HG02610 (cell line): ENCODE results near the gene TRIM72.
"Not testable (repeated sequence)": the region's sequence is repeated elsewhere in the genome, so short reads cannot be mapped to it uniquely, and the experiment has no call there.

Source experiments
- ATAC-seq: cut with Tn5 transposase; IDR thresholded peaks from one replicate; pipeline ENCODE4 v1.9.1; 2021; ENCODE audit warnings: mild to moderate bottlenecking, moderate library complexity; ENCODE audit not compliant: unreplicated experiment

The TRIM72 gene

GRCh38 chr16:31214708-31215286, 878 bp downstream of the TRIM72 start:
- ATAC-seq = no peak

GRCh38 chr16:31215287-31216162, 1.6 kb downstream of the TRIM72 start:
- ATAC-seq = no peak

GRCh38 chr16:31216422-31217135, 2.7 kb downstream of the TRIM72 start, which contains the start of gene PYDC1:
Gene PYDC1 (minus strand): TSS chr16:31217135. CDS start chr16:31217028, 107 bp downstream.
- no peak for ATAC-seq

GRCh38 chr16:31217136-31217530, 3.2 kb downstream of the TRIM72 start:
- ATAC-seq = no peak

- ATAC-seq = no peak
Measured at GRCh38 chr16:31219154-31219741, 5.3 kb downstream of the TRIM72 start.

GRCh38 chr16:31221357-31222160, 7.6 kb downstream of the TRIM72 start:
- ATAC-seq = no peak

GRCh38 chr16:31223044-31223443, 9.1 kb downstream of the TRIM72 start:
- ATAC-seq = no peak

GRCh38 chr16:31224092-31224955, 10.4 kb downstream of the TRIM72 start:
- ATAC-seq = no peak

GRCh38 chr16:31225193-31225592, 11.3 kb downstream of the TRIM72 start:
- no peak for ATAC-seq

- no peak for ATAC-seq
Measured at GRCh38 chr16:31228206-31228605, 14.3 kb downstream of the TRIM72 start.

GRCh38 chr16:31229501-31229900, 15.6 kb downstream of the TRIM72 start:
- ATAC-seq = no peak

GRCh38 chr16:31238041-31238440, 24.1 kb downstream of the TRIM72 start:
- ATAC-seq = no peak

- no peak for ATAC-seq
Measured at GRCh38 chr16:31242206-31242605, 28.3 kb downstream of the TRIM72 start.

- no peak for ATAC-seq
Measured at GRCh38 chr16:31243734-31244670, 30.1 kb downstream of the TRIM72 start.

- not testable (repeated sequence) for ATAC-seq
Measured at GRCh38 chr16:31245598-31245997, 31.7 kb downstream of the TRIM72 start.

GRCh38 chr16:31246296-31246695, 32.4 kb downstream of the TRIM72 start:
- no peak for ATAC-seq

- no peak for ATAC-seq
Measured at GRCh38 chr16:31248344-31248743, 34.4 kb downstream of the TRIM72 start.

- ATAC-seq = no peak
Measured at GRCh38 chr16:31250782-31251384, 37.0 kb downstream of the TRIM72 start.
